Omental fat pad (tissue), 4 donors: Measurements from ENCODE around the gene NCOA3. TPM values are rescaled to one million over a fixed set of nuclear protein-coding genes. Genes with fewer than 3 reads are reported as not detected.

ENCODE experiments used
- ATAC-seq: fragments of 150-250 bp; one replicate; pipeline ENCODE4 v1.9.1; 2016; ENCODE audit warnings: mild to moderate bottlenecking, moderate library complexity; ENCODE audit not compliant: low FRiP score
- DNase-seq: peaks from one replicate; pipeline ENCODE4 v3.0.0-alpha.2; 2019; ENCODE audit warnings: low spot score
- CTCF ChIP-seq, 3 donors: fragments of 450-650 bp; IDR thresholded peaks; one replicate each; pipeline ENCODE4 v1.5.1; 2016 to 2017; ENCODE audit warnings: antibody characterized with exemption in 3 of 3, mild to moderate bottlenecking in 3 of 3, moderate library complexity in 2 of 3
- total RNA-seq, 4 donors: library from RNA; depleted of rRNA; stranded (reverse); fragments of >200 nt; gene quantifications; one replicate each; pipeline ENCODE4 v1.1.0, GENCODE V29; 2016

NCOA3 gene
- total RNA-seq, 4 donors from 2014 or later, result 33.7 to 70.6 (median 43.7) TPM

GRCh38 chr20:47479093-47479492 lies 22.6 kb upstream of the NCOA3 start:
- no peak for DNase-seq
- no peak for ATAC-seq

GRCh38 chr20:47479506-47479905 lies 22.2 kb upstream of the NCOA3 start:
- DNase-seq (no peak), ATAC-seq (no peak)
- no peak for TF ChIP-seq CTCF (IDR thresholded peaks at IDR 0.05)

More at GRCh38 chr20:47479093-47479492, 22.6 kb upstream of the NCOA3 start:
- TF ChIP-seq CTCF (IDR thresholded peaks at IDR 0.05), result no peak

GRCh38 chr20:47480239-47480638 lies 21.4 kb upstream of the NCOA3 start:
- no peak for TF ChIP-seq CTCF (IDR thresholded peaks at IDR 0.05)
- no peak for ATAC-seq

GRCh38 chr20:47480705-47481104 lies 21.0 kb upstream of the NCOA3 start:
- TF ChIP-seq CTCF (IDR thresholded peaks at IDR 0.05), result no peak
- no peak for ATAC-seq

More at GRCh38 chr20:47480239-47480638, 21.4 kb upstream of the NCOA3 start:
- no peak for DNase-seq

GRCh38 chr20:47481330-47482216 lies 20.1 kb upstream of the NCOA3 start:
- ATAC-seq (no peak), DNase-seq (no peak)
- no peak for TF ChIP-seq CTCF (IDR thresholded peaks at IDR 0.05)

More at GRCh38 chr20:47480705-47481104, 21.0 kb upstream of the NCOA3 start:
- DNase-seq, result no peak

GRCh38 chr20:47482705-47483104 lies 19.0 kb upstream of the NCOA3 start:
- ATAC-seq (no peak), DNase-seq (no peak)
- no peak for TF ChIP-seq CTCF (IDR thresholded peaks at IDR 0.05)

GRCh38 chr20:47484303-47484702 lies 17.4 kb upstream of the NCOA3 start:
- ATAC-seq, result no peak
- TF ChIP-seq CTCF (IDR thresholded peaks at IDR 0.05), result no peak

More at GRCh38 chr20:47484303-47484702, 17.4 kb upstream of the NCOA3 start:
- no peak for DNase-seq
